GM21619 (cell line): ENCODE results near the gene GJA9.
A peak's percentile ranks its signal among the peaks of the same experiment; 100 is the strongest.
"Not testable (repeated sequence)": the region's sequence is repeated elsewhere in the genome, so short reads cannot be mapped to it uniquely, and the experiment has no call there.

Source experiments
- ATAC-seq: cut with Tn5 transposase; IDR thresholded peaks from one replicate; pipeline ENCODE4 v1.9.1; 2021; ENCODE audit not compliant: unreplicated experiment

Gene GJA9

DNA sequence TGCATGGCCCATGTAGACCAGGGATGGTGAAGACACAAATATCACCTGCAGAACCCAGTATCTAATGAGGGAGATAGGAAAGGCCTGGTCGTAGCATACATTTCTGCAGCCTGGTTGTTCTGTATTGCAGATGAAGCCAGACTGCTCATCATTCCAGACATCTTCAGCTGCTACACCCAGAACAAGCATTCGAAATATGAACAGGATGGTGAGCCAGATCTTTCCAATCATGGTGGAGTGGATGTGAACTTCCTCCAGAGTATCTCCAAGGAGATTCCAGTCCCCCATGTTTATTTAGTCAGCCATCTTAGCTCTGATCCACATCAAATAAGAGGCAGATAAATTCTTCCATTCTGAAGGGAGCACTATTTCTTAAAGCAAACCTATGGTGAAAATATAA lies 5.6 kb downstream of the GJA9 start:
- no peak for ATAC-seq

DNA sequence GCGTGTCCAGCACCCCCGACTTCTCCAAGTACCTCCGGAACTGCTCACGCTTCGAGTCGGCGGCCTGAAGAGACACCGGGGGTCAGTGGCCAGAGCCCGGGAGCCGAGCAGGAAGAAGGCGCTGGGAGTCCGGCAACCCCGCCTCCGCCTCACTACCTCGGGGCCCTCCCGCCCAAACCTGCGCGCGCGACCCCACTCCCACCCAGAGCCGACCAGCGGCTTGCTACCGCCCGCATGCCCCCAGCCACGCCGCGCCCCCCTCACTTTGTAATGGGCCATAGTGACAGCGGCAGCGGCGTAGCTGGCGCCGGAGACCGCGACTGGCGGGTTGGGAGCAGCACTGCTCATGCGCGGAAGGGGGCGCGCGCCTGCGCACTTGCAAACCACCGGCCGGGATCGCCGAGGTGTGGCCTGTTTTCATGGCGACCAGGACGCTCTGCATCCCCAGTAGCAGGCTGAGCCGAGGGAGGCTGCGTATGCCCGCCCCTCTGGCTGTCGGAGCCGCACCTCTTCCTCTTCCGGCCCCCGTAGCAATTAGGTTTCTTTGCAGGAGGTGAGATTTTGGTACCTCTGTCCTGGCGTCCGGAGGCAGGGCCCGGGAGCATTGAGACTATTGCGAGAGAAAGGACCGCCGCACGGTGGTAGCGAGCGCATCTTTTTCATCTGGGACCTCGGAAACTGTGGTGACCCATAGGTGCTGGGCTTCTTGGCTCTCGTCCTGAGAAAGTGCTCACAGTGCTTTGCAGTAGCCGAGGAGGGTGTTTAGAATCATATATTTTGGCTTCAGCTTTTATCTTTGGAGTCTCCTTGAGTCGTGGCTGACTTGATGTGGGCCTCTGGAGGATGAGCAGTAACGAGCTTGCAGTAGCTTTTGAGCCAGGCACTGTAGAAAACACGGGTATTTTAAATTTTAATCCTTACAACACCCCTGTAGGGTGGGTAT lies 8.1 kb downstream of the GJA9 start, which contains the start of gene MYCBP:
Gene MYCBP, minus strand, starts transcription at position 322 of the 943 bp plus-strand sequence. Its CDS starts 43 bp downstream, at position 279.
- peak; percentile 92 for ATAC-seq

GRCh38 chr1:38872401-38873026 lies 8.9 kb downstream of the GJA9 start:
- ATAC-seq, result peak; percentile 28

DNA sequence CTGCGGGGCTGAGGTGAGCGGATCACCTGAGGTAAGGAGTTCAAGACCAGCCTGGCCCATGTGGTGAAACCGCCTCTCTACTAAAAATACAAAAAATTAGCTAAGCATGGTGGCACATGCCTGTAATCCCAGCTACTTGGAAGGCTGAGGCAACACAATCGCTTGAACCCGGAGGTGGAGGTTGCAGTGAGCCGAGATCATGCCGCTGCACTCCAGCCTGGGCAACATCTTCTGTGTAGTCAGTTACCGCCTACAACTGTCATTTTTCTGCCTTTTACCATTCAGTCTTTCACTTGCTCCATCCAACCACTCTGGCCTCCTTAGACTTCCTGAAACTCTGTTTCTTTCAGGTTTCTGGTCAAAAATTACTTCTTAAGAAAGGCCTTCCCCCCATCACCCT lies 10.4 kb downstream of the GJA9 start:
- ATAC-seq, result no peak

- no peak for ATAC-seq
Measured at GRCh38 chr1:38867208-38867607, 14.2 kb downstream of the GJA9 start.

DNA sequence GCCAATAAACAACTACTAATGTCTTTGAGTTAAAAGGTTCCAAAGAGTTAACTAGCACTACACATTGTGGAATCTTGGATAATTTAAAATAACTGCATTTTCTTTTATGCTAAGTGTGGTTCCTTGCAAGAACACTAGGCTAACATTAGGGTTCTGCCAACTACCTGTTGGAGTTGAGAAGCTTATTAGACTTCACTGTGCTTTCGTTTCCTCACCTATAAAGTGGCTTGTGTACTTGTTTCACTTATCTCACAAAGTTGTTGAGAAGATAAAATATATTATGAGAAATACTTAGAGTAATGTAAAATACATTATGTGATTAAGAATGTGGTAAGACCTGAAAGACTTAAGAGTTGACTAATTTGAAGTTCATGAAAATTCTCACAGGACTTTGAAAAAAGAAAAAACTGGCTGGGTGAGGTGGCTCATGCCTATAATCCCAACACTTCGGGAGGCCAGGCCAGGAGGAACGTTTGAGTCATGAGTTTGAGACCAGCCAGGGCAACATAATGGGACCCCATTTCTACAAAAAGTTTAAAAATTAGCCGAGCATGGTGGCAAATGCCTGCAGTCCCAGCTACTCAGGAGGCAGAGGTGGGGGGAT lies 16.2 kb downstream of the GJA9 start:
- no peak for ATAC-seq

DNA sequence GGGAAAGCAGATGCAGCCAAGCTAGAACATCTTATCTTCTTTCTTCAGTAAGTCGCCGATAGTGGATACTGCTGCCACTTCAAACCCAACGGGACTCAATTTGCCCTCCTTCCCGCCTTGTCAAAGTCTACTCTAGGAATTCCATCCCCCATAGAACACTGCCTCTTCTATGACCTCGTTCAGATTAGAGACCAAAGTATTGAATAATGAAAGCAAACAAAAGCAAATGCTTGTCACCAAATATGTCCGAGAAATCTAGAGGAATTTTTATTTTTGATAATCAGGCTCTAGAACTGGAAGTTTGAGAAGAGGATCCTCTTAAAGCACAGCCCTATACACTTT lies 21.0 kb downstream of the GJA9 start:
- ATAC-seq, result no peak

DNA sequence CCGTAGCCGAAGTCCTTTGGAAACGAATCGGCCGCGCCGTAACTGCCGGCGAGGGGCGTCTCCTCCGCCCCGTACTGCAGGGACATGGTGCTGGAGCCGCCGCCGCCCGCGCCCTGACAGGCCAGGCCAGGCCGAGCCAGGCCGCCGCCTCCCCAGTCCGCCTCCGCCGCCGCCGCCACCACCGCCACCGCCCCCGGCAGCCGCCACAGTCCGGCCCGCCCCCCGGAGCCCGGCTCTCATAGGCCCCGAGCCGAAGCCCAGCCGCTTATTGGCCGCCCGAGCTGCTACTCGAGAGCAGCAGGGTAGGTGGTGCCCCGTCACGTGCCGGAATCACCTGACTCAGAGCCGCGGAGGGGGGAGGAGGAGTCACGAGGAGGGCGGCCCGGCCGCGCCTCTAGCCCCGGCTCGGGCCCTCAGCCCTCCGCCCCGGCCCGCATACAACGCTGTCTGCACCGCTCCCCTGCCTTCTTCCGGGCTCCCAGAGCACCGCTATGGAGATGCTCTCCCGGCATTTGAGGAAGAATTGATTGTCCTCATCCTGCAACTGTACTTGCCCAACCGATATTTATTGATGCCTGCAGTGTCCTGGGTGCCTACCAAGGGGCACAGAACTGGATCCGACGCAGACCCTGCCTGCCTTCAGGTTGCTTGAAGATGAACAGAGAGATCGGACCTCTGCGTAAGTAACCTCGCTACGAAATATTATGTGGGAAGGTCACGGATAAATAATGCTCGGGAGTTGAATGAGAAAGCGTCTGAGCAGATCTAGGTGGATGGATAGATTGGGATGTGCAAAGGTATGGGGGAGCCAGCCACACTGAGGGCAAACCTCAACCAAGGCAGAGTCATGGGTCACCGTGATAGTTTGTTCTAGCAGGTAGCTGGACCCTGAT lies 21.6 kb downstream of the GJA9 start, which contains the start of gene RRAGC:
Gene RRAGC, minus strand, starts transcription at position 212 of the 893 bp plus-strand sequence. Its CDS starts 126 bp downstream, at position 86.
- ATAC-seq, result peak; percentile 87

DNA sequence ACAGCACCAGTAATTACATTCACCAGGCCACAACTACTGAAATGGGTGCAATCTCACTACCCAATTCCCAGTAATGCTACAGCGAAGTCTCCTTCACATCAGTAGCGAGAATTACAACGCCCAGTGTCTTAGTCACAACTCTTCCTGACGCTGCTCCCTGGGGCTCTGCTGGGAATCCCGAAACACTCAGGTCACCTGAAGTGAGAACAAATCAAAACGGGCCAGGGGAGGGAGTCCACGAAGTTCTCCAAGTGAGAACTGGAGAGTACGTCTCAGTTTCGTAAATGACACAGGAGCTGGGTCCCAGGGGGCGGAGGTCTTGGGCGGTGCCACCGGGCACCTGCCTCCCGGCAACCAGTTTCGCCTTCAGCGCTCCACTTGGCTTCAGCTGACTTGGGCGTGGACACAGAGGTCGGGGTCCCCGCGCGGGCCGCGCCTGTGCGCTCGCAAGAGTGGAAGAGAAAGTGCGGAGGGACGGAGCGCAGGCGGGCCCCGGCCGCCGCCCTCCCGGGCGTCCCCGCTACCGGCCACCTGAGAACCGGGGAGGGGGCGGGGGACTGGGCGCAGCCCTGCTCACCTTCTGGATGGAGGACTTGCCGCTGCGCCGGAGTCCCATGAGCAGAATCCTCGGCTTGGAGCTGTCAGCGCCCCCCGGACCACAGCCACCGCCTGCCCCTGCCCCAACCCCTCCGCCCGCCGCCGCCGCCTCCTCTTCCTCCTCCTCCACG lies 22.4 kb downstream of the GJA9 start:
- peak; percentile 33 for ATAC-seq

DNA sequence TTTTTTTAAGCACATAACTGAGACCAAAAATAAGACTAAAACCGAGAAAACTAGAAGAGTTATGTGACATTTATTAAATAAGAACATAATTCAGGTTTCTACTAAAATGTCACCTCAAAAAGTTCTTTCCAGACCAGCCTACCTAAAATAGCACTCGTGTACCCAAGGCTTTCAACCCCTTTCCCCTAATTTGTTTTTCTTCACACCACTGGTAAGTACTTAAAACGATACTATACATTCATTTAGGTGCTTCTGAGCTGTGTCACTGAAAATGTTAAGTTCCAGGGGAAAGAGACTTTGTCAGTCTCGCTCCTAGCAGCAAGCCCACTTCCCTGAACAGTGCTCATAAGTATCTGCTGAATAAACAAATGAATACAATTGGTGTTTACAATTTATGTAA lies 28.6 kb downstream of the GJA9 start:
- ATAC-seq, result peak; percentile 47

- no peak for ATAC-seq
Measured at GRCh38 chr1:38848071-38848470, 33.3 kb downstream of the GJA9 start.

GRCh38 chr1:38846210-38846609 lies 35.2 kb downstream of the GJA9 start:
- ATAC-seq, result no peak

DNA sequence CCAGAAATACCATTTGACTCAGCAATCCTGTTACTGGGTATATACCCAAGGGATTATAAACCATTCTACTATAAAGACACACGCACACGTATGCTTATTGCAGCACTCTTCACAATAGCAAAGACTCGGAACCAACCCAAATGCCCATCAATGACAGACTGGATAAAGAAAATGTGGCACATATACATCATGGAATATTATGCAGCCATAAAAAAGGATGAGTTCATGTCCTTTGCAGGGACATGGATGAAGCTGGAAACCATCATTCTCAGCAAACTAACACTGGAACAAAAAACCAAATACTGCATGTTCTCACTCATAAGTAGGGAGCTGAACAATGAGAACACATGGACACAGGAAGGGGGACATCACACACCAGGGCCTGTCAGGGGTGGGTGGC lies 36.3 kb downstream of the GJA9 start:
- not testable (repeated sequence) for ATAC-seq

DNA sequence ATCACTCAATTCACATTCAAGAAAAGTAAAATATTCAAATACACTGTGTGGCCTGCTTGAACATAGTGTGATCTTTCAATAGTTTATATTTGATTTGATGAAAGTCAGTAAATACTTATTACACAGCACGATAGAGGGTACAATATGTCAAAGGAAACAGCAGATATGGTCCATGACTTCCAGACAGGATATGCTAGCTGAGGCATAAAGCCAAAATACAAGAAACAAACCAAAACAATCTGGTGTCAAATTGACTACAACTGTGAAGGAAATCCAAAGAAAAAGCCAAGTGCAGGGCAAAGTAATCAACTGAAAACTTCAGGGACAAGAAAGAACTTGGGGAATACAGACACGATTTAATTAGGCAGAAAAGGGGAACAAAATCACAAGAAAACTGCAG lies 41.1 kb downstream of the GJA9 start:
- ATAC-seq, result no peak

DNA sequence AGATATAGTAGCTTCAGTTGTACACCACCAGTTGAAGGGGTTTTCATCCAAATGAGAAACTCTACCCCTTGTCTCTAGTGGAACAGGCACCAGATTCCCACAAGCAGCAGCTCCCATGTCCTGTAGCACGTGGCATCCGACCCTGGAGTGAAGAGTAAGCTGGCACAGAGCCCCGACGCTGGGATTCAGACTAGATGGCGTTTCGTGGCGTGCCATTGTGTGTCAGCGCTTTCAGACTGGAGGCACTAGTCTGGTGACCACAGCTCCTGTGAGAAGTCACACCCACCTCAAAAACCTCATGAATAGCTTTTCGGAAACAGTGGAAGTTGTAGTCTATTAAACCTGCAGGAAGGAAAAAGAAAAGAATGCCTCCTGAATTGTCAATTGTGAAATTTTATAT lies 42.0 kb downstream of the GJA9 start:
- no peak for ATAC-seq

GRCh38 chr1:38836316-38836715 lies 45.1 kb downstream of the GJA9 start:
- ATAC-seq, result not testable (repeated sequence)

DNA sequence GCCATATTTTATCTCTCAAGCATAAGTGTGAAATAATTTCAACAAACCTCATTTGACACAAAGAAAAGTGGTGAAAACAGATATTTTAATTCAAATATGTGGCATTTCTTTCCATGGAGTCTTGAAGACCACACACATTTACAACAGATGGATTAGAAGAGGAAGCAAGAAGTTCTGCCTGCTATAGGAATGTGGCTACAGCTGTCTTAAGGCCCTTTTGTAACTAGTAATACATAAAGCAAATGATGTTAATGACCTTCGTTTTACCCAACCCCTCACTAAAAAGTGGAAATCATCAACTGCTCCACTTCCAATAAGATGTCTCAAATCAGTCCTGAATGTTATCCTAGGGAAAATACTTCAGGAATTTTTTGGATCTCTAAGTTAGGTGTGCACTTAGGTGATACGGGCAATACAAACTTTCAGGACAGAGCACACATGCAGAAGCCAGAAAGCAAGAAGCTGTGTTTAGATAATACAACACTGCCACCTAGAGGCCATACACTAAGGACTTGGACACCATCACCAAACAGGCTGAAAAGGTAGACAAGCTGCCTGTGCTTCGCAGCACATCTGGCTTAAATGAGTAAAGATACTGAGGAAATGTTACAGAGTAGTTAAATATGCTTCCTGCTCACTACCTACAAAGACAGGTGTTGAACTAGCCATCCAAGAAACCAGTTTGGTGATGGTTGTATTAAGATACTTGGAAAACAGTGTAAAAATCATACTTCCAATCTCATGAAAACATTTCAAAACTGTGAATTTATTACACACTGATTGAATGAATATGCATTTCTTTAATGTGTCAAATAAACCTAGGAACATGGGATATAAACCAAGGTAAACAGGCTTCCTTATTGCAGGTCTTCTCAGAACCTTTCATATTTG lies 46.2 kb downstream of the GJA9 start:
- no peak for ATAC-seq

GRCh38 chr1:38834221-38834782 lies 47.1 kb downstream of the GJA9 start:
- no peak for ATAC-seq

DNA sequence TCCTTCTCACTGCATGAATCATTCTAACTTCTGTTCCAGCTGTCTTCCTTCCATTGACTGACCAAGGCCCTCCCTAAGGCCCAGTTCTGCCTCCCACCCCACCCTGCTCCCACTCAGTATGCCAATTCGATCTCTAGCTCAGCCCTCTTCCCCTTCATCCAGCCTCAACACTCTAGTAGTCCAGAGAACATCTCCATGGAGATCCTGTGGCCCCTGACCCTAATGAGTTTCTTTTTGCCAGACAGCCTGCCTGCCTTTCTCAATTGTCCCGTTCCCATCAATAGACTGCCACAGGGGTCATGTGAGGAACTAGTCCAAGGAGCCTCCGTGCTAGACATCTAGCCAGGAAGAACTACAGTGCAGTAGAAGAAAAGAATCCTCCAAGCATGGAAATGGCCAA lies 48.2 kb downstream of the GJA9 start:
- no peak for ATAC-seq
